Measurements from ENCODE around the gene LARP4B. TPM values are rescaled to one million over a fixed set of nuclear protein-coding genes. Genes with fewer than 3 reads are reported as not detected.

The LARP4B gene
- total RNA-seq, 1 experiment from 2014 or later = 31.3 TPM

DNA sequence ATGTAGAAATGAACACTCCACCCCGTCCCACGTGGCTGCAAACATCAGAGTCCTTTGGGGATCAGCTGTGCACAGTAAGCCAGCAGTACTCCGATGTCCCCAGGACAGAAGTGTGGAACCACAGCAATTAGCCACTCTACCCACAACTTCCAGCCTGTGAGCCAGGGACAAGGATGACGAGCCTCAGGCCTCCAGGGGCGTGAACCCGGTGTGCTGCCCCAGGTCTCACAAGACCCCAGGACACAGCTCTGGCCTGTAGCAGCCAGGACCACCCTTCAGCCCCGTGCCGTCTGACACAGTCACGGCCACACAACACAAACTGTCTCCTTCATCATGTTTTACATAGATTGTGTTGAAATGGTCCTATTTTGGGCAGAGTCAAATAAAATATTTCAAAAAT, 129.0 kb downstream of the LARP4B start:
- H3K27me3 ChIP-seq (ENCODE audit: control insufficient read depth, insufficient read depth, low read length) = no peaks in the 10 kb centered on the region
- no peak for DNase-seq
- H3K36me3 ChIP-seq (replicated peaks; ENCODE audit: control insufficient read depth, insufficient read depth, low read length) = peaks cover 3% of the 10 kb centered on the region
- H3K4me3 ChIP-seq (ENCODE audit: insufficient read depth, low read depth, low read length) = no peak overlapping the region

- Histone ChIP-seq H3K27me3 (ENCODE audit: control insufficient read depth, insufficient read depth, low read length) (no peaks in the 10 kb centered on the region), H3K4me3 (ENCODE audit: insufficient read depth, low read depth, low read length) (no peak overlapping the region), H3K36me3 (replicated peaks; ENCODE audit: control insufficient read depth, insufficient read depth, low read length) (no peaks in the 10 kb centered on the region)
- DNase-seq = no peak
Observed at GRCh38 chr10:797179-797578, 134.3 kb downstream of the LARP4B start.

DNA sequence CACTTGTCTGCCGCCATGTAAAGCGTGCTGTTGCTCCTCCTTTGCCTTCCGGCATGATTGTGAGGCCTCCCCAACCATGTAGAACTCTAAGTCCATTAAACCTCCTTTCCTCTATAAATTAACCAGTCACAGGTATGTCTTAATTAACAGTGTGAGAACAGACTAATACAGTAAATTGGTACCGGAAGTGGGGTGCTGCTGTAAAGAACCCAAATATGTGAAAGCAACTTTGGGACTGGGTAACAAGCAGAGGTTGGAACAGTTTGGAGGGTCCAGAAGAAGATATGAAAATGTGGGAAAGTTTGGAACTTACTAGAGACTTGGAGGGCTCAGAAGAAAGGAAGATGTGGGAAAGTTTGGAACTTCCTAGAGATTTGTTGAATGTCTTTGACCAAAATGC, 135.3 kb downstream of the LARP4B start:
- no peaks in the 10 kb centered on the region for H3K27me3 ChIP-seq (ENCODE audit: control insufficient read depth, insufficient read depth, low read length)
- H3K36me3 ChIP-seq (replicated peaks; ENCODE audit: control insufficient read depth, insufficient read depth, low read length) = no peaks in the 10 kb centered on the region
- no peak overlapping the region for H3K4me3 ChIP-seq (ENCODE audit: insufficient read depth, low read depth, low read length)
- DNase-seq = no peak

DNA sequence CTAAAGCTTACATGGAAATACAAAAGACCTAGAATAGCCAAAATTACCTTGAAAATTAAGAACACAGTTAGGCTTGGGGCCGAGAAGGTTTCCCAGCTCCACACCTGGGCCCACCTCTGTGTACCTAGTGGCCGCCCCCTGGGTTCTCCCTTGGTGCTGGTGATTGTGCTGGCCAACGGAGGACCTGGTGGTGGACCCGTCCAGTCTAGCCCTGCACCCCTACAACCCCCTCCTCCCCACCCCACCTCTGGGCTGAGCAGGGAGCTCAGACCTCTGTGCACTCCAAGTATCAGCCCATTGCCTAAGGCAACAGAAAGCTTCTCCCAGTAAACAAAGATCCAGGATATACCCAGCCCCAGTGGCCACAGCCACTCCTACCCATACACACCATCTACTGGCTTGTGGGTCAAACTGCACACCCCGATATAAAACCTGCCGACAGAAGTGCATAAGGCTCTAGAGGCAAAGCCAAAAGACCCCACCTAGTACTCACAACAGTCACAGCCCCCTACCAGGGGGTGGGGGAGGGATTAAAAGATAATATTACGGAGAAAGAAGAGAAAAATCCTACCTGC, 137.0 kb downstream of the LARP4B start:
- Histone ChIP-seq H3K4me3 (ENCODE audit: insufficient read depth, low read depth, low read length) (no peak overlapping the region), H3K27me3 (ENCODE audit: control insufficient read depth, insufficient read depth, low read length) (no peaks in the 10 kb centered on the region)
- peak; percentile 76 for DNase-seq

GRCh38 chr10:792792-793100, 138.8 kb downstream of the LARP4B start:
- no peaks in the 10 kb centered on the region for H3K36me3 ChIP-seq (replicated peaks; ENCODE audit: control insufficient read depth, insufficient read depth, low read length)
- no peak for DNase-seq
- no peak overlapping the region for H3K4me3 ChIP-seq (ENCODE audit: insufficient read depth, low read depth, low read length)
- no peaks in the 10 kb centered on the region for H3K27me3 ChIP-seq (ENCODE audit: control insufficient read depth, insufficient read depth, low read length)

More for the DNA sequence above, 137.0 kb downstream of the LARP4B start:
- no peaks in the 10 kb centered on the region for H3K36me3 ChIP-seq (replicated peaks; ENCODE audit: control insufficient read depth, insufficient read depth, low read length)

- Histone ChIP-seq H3K36me3 (replicated peaks; ENCODE audit: control insufficient read depth, insufficient read depth, low read length) (no peaks in the 10 kb centered on the region), H3K27me3 (ENCODE audit: control insufficient read depth, insufficient read depth, low read length) (no peaks in the 10 kb centered on the region), H3K4me3 (ENCODE audit: insufficient read depth, low read depth, low read length) (no peak overlapping the region)
- DNase-seq = peak; percentile 26
Observed at GRCh38 chr10:792083-792791, 139.3 kb downstream of the LARP4B start.

DNA sequence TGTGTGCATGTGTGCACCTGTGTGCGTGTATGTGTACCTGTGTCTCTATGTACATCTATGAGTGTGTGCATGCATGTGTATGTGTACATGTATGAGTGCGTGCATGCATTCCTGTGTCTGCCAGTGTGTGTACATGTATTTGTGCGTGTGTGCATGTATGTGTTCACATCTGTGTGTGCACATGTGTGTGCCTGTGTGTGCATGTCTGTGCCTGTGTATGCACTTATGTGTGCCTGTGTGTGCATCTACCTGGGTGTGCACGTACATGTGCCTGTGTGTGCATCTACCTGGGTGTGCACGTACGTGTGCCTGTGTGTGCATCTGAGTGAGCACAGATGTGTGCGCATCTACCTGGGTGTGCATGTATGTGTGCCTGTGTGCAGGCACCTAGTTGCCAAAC, 139.9 kb downstream of the LARP4B start:
- DNase-seq = no peak
- H3K4me3 ChIP-seq (ENCODE audit: insufficient read depth, low read depth, low read length) = no peak overlapping the region
- no peaks in the 10 kb centered on the region for H3K27me3 ChIP-seq (ENCODE audit: control insufficient read depth, insufficient read depth, low read length)
- H3K36me3 ChIP-seq (replicated peaks; ENCODE audit: control insufficient read depth, insufficient read depth, low read length) = no peaks in the 10 kb centered on the region

- Histone ChIP-seq H3K27me3 (ENCODE audit: control insufficient read depth, insufficient read depth, low read length) (no peaks in the 10 kb centered on the region), H3K4me3 (ENCODE audit: insufficient read depth, low read depth, low read length) (no peak overlapping the region), H3K36me3 (replicated peaks; ENCODE audit: control insufficient read depth, insufficient read depth, low read length) (no peaks in the 10 kb centered on the region)
- DNase-seq = peak; percentile 46
Observed at GRCh38 chr10:790821-791551, 140.5 kb downstream of the LARP4B start.

GRCh38 chr10:789831-790701, 141.4 kb downstream of the LARP4B start:
- Histone ChIP-seq H3K36me3 (replicated peaks; ENCODE audit: control insufficient read depth, insufficient read depth, low read length) (no peaks in the 10 kb centered on the region), H3K4me3 (ENCODE audit: insufficient read depth, low read depth, low read length) (no peak overlapping the region), H3K27me3 (ENCODE audit: control insufficient read depth, insufficient read depth, low read length) (0 out of 2 replicates have a peak, but pooled peaks cover 1% of the 10 kb centered on the region)
- DNase-seq = peak; percentile 81

GRCh38 chr10:788796-789748, 142.4 kb downstream of the LARP4B start:
- Histone ChIP-seq H3K36me3 (replicated peaks; ENCODE audit: control insufficient read depth, insufficient read depth, low read length) (no peaks in the 10 kb centered on the region), H3K27me3 (ENCODE audit: control insufficient read depth, insufficient read depth, low read length) (peaks cover 7% of the 10 kb centered on the region), H3K4me3 (ENCODE audit: insufficient read depth, low read depth, low read length) (peak overlapping the region; percentile 31; the same call in 1 of the 2 replicates)
- DNase-seq = peak; percentile 97

DNA sequence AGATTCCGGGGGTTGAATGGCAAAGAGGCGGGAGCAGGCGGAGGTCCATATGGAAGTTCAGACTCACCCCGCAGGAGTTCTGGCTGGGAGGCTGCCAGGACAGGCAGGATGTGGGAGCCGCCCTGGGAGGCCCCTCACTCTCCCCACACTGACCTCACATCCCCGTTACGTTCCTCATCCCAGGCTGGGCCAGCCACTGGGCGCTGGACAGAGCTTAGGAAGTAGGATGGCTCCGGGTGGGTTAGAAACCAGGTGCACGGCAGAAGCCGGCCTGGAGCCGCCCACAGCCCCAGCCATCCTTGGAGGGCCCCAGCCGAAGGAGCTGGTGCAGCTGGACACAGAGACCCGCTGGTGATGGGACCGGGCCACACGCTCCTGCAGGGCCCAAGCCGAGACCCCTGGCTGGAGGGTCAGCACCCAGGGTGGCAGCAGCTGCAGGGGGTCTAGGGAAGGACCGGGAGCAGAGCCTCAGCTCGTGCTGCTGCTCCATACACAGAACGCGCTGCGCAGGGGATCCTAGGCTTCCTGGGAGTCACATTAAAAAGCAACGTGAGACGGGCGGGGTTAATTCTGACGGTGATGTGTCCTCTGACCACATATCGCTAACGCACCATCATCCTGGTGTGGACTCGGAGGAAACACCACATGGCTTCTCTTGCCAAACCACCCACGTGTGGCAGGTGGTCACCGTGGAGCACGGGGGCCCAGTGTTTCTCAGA, 143.4 kb downstream of the LARP4B start:
- peak; percentile 52 for DNase-seq
- Histone ChIP-seq H3K4me3 (ENCODE audit: insufficient read depth, low read depth, low read length) (no peak overlapping the region), H3K27me3 (ENCODE audit: control insufficient read depth, insufficient read depth, low read length) (peaks cover 7% of the 10 kb centered on the region), H3K36me3 (replicated peaks; ENCODE audit: control insufficient read depth, insufficient read depth, low read length) (no peaks in the 10 kb centered on the region)

DNA sequence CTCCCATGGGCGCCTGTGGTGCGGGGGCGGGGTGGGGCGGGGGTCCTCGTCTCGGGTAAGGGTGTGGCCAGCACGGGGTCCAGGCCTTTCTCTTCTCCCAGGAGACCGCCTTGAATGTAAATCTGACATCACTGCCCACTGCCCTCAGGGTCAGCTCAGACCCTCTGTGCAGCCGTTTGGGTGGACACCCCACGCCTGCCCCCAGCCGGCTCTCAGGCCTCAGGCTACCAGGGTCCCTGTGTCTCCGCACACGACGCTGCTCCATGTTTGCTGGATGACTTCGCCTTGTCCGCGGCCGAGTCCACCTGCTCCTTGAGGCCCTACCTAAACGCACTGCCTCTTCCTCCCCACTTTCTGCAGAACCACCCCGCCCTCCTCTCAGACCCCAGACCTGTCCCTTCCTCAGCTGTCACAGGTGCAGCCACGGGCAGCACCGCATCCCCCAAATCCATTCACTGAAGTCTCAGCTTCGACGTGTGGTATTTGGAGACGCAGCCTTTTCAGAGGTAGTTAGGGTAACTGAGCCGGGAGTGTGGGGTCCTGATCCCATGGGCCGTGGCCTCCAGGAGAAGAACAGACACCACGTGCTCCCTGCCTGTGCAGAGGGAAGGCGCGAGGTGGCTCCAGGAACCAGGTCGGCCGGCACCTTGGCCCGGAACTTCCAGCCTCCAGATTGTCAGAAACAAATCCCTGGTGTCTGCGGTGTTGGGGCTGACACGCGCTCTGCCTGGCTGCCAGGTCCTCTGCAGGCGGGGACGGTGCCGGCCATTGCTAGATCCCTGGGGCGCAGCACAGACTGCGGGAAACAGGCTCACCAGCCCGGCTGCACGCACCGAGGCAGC, 144.7 kb downstream of the LARP4B start:
- H3K36me3 ChIP-seq (replicated peaks; ENCODE audit: control insufficient read depth, insufficient read depth, low read length) = no peaks in the 10 kb centered on the region

More for the DNA sequence above, 144.7 kb downstream of the LARP4B start:
- Histone ChIP-seq H3K4me3 (ENCODE audit: insufficient read depth, low read depth, low read length) (no peak overlapping the region), H3K27me3 (ENCODE audit: control insufficient read depth, insufficient read depth, low read length) (peaks cover 7% of the 10 kb centered on the region)
- DNase-seq = peak; percentile 58
